Endodermal cell (in vitro differentiated cells): ENCODE measurements around the gene SORCS1. TPM values are rescaled to one million over a fixed set of nuclear protein-coding genes. Genes with fewer than 3 reads are reported as not detected.

Experiments used
- DNase-seq: peaks from one replicate; pipeline ENCODE4 v3.0.0-alpha.2; 2017
- H3K27ac ChIP-seq: 2 replicates; pipeline ENCODE4 v1.5.1; 2013; ENCODE audit warnings: mild to moderate bottlenecking, low read depth, low read length, moderate library complexity
- H3K27me3 ChIP-seq: 2 replicates; pipeline ENCODE4 v1.6.1; 2013; ENCODE audit warnings: mild to moderate bottlenecking, low read length, moderate library complexity; ENCODE audit not compliant: insufficient read depth, control insufficient read depth, poor library complexity, severe bottlenecking
- H3K36me3 ChIP-seq: 2 replicates; pipeline ENCODE4 v1.7.0; 2013; ENCODE audit warnings: mild to moderate bottlenecking, low read length, moderate library complexity; ENCODE audit not compliant: control insufficient read depth, insufficient read depth
- H3K4me1 ChIP-seq: one replicate; pipeline ENCODE4 v1.7.0; 2013; ENCODE audit warnings: low read length; ENCODE audit not compliant: control insufficient read depth, insufficient read depth
- H3K4me3 ChIP-seq: 2 replicates; pipeline ENCODE4 v1.5.1; 2013; ENCODE audit warnings: mild to moderate bottlenecking, low read length, moderate library complexity
- H3K9ac ChIP-seq: 2 replicates; pipeline ENCODE4 v1.6.1; 2013; ENCODE audit warnings: mild to moderate bottlenecking, low read length, moderate library complexity; ENCODE audit not compliant: poor library complexity, severe bottlenecking; ENCODE audit errors: extremely low read depth
- H3K9me3 ChIP-seq: 2 replicates; pipeline ENCODE4 v1.6.1; 2013; ENCODE audit warnings: mild to moderate bottlenecking, low read length, moderate library complexity; ENCODE audit not compliant: control insufficient read depth
- H3K27ac Mint-ChIP-seq: 2 replicates; pipeline ENCODE4 v1.8.0; 2020; ENCODE audit warnings: mixed read lengths
- H3K27me3 Mint-ChIP-seq: 2 replicates; pipeline ENCODE4 v1.8.0; 2021; ENCODE audit warnings: mild to moderate bottlenecking, mixed read lengths; ENCODE audit not compliant: insufficient read depth
- H3K36me3 Mint-ChIP-seq: 2 replicates; pipeline ENCODE4 v1.8.0; 2020; ENCODE audit warnings: low read depth, mixed read lengths
- H3K4me1 Mint-ChIP-seq: 2 replicates; pipeline ENCODE4 v1.8.0; 2020; ENCODE audit warnings: mixed read lengths
- H3K4me3 Mint-ChIP-seq: 2 replicates; pipeline ENCODE4 v1.8.0; 2020; ENCODE audit warnings: mild to moderate bottlenecking, moderate library complexity, mixed read lengths
- H3K9me3 Mint-ChIP-seq: 2 replicates; pipeline ENCODE4 v1.8.0; 2020; ENCODE audit warnings: mild to moderate bottlenecking, mixed read lengths
- CTCF ChIP-seq: fragments of 200-600 bp; sonication (generic); conservative IDR thresholded peaks from 2 replicates; pipeline ENCODE4 v1.5.0; 2021; ENCODE audit warnings: antibody characterized with exemption, mild to moderate bottlenecking
- WGBS, 2 experiments: methylation state at CpG; one replicate each; pipeline versions ENCODE4 v1.1.5 to v1.1.7; 2013; ENCODE audit warnings: missing lambda C conversion rate in 2 of 2, mixed read lengths in 1 of 2; ENCODE audit not compliant: insufficient coverage in 1 of 2, insufficient read length in 1 of 2; 5-methylcytosine and 5-hydroxymethylcytosine counted together
- total RNA-seq, 2 donors: library from RNA; stranded (reverse); fragmentation: NEBNext Ultra II Directional in 1 of 2; extraction: Animal tissue kit (Norgen Biotek cat#: 25700) in 1 of 2; gene quantifications; 2 replicates in 1 of 2; 3 replicates in 1 of 2; pipeline ENCODE4 v1.2.1, GENCODE V29; 2021

SORCS1 gene
- total RNA-seq, 2 donors from 2014 or later: 57.4 to 79.6 TPM

- TF ChIP-seq CTCF: peak; percentile 31
- no peaks in the 10 kb centered on the region for H3K36me3 Mint-ChIP-seq
- peaks cover 6% of the 10 kb centered on the region for H3K9me3 ChIP-seq
- no peak overlapping the region for H3K27ac ChIP-seq
- H3K27ac Mint-ChIP-seq: no peak overlapping the region
- WGBS, 2 experiments: 88 to 100% methylated on average over 2 to 4 of the region's 4 CpGs
- no peaks in the 10 kb centered on the region for H3K27me3 Mint-ChIP-seq
- H3K9ac ChIP-seq: no peak overlapping the region
- H3K4me1 ChIP-seq: no peaks in the 10 kb centered on the region
- no peak overlapping the region for H3K4me3 ChIP-seq
- no peak overlapping the region for H3K4me3 Mint-ChIP-seq
- no peaks in the 10 kb centered on the region for H3K27me3 ChIP-seq
- H3K9me3 Mint-ChIP-seq: no peaks in the 10 kb centered on the region
- H3K36me3 ChIP-seq: no peaks in the 10 kb centered on the region
- no peak for DNase-seq
- no peaks in the 10 kb centered on the region for H3K4me1 Mint-ChIP-seq
Measured at GRCh38 chr10:107206833-107207232, 42.3 kb upstream of the SORCS1 start.

GRCh38 chr10:107169516-107169915, 5.0 kb upstream of the SORCS1 start:
- no peak for DNase-seq
- H3K9me3 Mint-ChIP-seq: no peaks in the 10 kb centered on the region
- H3K4me1 Mint-ChIP-seq: peaks cover 9% of the 10 kb centered on the region
- no peak overlapping the region for H3K9ac ChIP-seq
- H3K4me1 ChIP-seq: peaks cover 5% of the 10 kb centered on the region
- H3K27me3 ChIP-seq: no peaks in the 10 kb centered on the region
- H3K27ac Mint-ChIP-seq: no peak overlapping the region
- WGBS, 2 experiments: 80 to 86% methylated on average over 1 of the region's 1 CpG
- TF ChIP-seq CTCF: peak; percentile 58
- H3K9me3 ChIP-seq: no peaks in the 10 kb centered on the region
- no peak overlapping the region for H3K27ac ChIP-seq
- H3K4me3 ChIP-seq: no peak overlapping the region
- H3K36me3 ChIP-seq: no peaks in the 10 kb centered on the region
- peaks cover 16% of the 10 kb centered on the region for H3K27me3 Mint-ChIP-seq
- no peaks in the 10 kb centered on the region for H3K36me3 Mint-ChIP-seq
- H3K4me3 Mint-ChIP-seq: no peak overlapping the region

GRCh38 chr10:107168738-107169137, 4.2 kb upstream of the SORCS1 start:
- Mint-ChIP-seq H3K27ac (no peak overlapping the region), H3K4me1 (peaks cover 11% of the 10 kb centered on the region), H3K36me3 (no peaks in the 10 kb centered on the region), H3K9me3 (no peaks in the 10 kb centered on the region), H3K27me3 (peaks cover 19% of the 10 kb centered on the region), H3K4me3 (no peak overlapping the region)
- DNase-seq: no peak
- no peak for TF ChIP-seq CTCF
- Histone ChIP-seq H3K27me3 (no peaks in the 10 kb centered on the region), H3K9ac (no peak overlapping the region), H3K36me3 (no peaks in the 10 kb centered on the region), H3K27ac (no peak overlapping the region), H3K4me1 (peaks cover 5% of the 10 kb centered on the region), H3K4me3 (no peak overlapping the region), H3K9me3 (no peaks in the 10 kb centered on the region)
- 100% methylated on average over 1 of the region's 1 CpG; no CpG with 5 or more reads in 1 of the 2 experiments for WGBS, 2 experiments
